Right lobe of liver (tissue), 6 donors: ENCODE results near the gene IFNA1. TPM values are rescaled to one million over a fixed set of nuclear protein-coding genes. Genes with fewer than 3 reads are reported as not detected.
"Not testable (repeated sequence)": the region's sequence is repeated elsewhere in the genome, so short reads cannot be mapped to it uniquely, and the experiment has no call there.

Experiments used
- ATAC-seq, 4 donors: fragments of 200-7000 bp; cut with Tn5 transposase; one replicate each; pipeline ENCODE4 v1.9.1; 2020; ENCODE audit warnings: mild to moderate bottlenecking in 4 of 4, moderate library complexity in 4 of 4
- DNase-seq, 3 donors: peaks; one replicate each; pipeline ENCODE4 v3.0.0-alpha.2; 2020
- H3K27ac ChIP-seq, 3 donors: fragments of 200-600 bp; one replicate each; pipeline ENCODE4 v1.8.0; 2022
- H3K27me3 ChIP-seq, 2 donors: fragments of 200-600 bp; one replicate each; pipeline ENCODE4 v1.8.0; 2022
- H3K36me3 ChIP-seq, 4 donors: fragments of 200-600 bp; sonication (generic) in 1 of 4; one replicate each; pipeline versions ENCODE4 v1.5.1 to v1.8.0; 2017 to 2022; ENCODE audit warnings: control low read depth in 1 of 4
- H3K4me1 ChIP-seq, 4 donors: fragments of 200-600 bp; sonication (generic) in 1 of 4; one replicate each; pipeline versions ENCODE4 v1.5.1 to v1.8.0; 2017 to 2022; ENCODE audit warnings: control low read depth in 1 of 4
- H3K4me3 ChIP-seq, 3 donors: fragments of 200-600 bp; one replicate each; pipeline ENCODE4 v1.8.0; 2022
- H3K9me3 ChIP-seq, 4 donors: fragments of 200-600 bp; sonication (generic) in 1 of 4; one replicate each; pipeline versions ENCODE4 v1.5.1 to v1.8.0; 2017 to 2022; ENCODE audit warnings: control low read depth in 1 of 4
- POLR2A ChIP-seq: fragments of 450-650 bp; IDR thresholded peaks from one replicate; pipeline ENCODE4 v1.6.1; 2017; ENCODE audit warnings: antibody characterized with exemption, mild to moderate bottlenecking
- WGBS: methylation state at CpG from one replicate; pipeline ENCODE4 v1.1.6; 2018; ENCODE audit warnings: low coverage, low lambda C conversion rate; ENCODE audit not compliant: insufficient coverage; ENCODE audit errors: missing lambda C conversion rate; 5-methylcytosine and 5-hydroxymethylcytosine counted together
- intact Hi-C, 2 donors: fragments of 100-400 bp; cut with DNase I; formaldehyde crosslinking; loops; one replicate each; pipeline versions ENCODE4 v1.11.2 to v1.14.1; 2022
- total RNA-seq, 6 experiments: library from RNA; depleted of rRNA in 2 of 6; stranded (reverse); fragments of >200 nt in 2 of 6; fragmentation: NEBNext Ultra II Directional in 3 of 6; extraction: Animal tissue kit (Norgen Biotek cat#: 25700) in 3 of 6; gene quantifications; one replicate each; pipeline versions ENCODE4 v1.1.0 to v1.2.4, GENCODE V29; 2016 to 2023
- TF ChIP-seq, protein P1 (sequence below), 4 donors: fragments of 200-600 bp in 3 of 4; fragments of 450-650 bp in 1 of 4; IDR thresholded peaks; one replicate each; pipeline versions ENCODE4 v1.5.1 to v1.8.0; 2016 to 2022; ENCODE audit warnings: antibody characterized with exemption in 4 of 4, mild to moderate bottlenecking in 2 of 4
- donor health status: DM: no; HTN: yes; CAD: no.
- donor health status: DM: no; HTN: no; CAD: no.
- donor health status: DM: no; HTN: no; CAD: no.
- donor health status: DM: no; HTN: yes; CAD: no.
- donor health status: DM: no; HTN: yes; CAD: no.

IFNA1 gene
- total RNA-seq, 6 experiments from 2014 or later = not detected

DNA sequence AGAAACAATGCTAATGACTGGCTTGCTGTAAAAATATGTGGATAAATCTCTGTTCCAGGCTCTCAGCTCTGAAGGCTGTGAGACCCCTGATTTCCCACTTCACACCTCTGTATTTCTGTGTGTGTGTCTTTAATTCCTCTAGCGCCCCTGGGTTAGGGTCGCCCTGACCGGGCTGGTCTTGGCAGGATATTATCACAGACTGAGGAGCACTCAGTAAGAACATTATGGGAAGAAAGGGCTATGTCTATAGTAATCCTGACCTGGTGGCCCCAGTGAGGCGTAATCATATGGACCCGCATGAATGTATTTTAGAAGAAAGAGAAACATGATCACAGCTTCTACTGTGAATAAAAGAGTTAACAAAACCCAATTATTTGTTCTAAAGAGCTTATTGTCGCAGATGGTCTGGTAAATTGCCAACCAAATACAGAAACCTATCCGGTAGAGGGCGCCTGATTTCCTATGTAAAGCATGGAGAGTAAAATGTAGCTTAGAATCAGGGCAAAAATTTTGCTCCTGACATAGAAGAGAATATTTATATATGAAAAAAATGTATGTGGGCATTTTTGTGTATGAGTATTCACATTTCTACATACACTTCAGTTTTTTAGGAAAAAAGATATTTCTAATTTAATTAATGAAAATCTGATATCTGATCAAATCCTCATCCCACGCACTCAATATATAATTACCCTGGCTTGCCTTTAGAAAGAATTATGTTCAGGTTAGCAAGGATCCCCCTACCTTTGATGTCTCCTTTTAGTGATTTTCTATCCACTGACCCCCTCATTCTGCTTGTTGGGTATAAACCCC lies 5.8 kb upstream of the IFNA1 start:
- Histone ChIP-seq H3K27me3 (no peaks in the 10 kb centered on the region), H3K4me3 (no peak overlapping the region), H3K9me3 (no peaks in the 10 kb centered on the region), H3K4me1 (no peaks in the 10 kb centered on the region), H3K36me3 (no peaks in the 10 kb centered on the region), H3K27ac (no peak overlapping the region)
- DNase-seq (peak in 1 of 3 donors; percentile 52), ATAC-seq (peak in 3 of 4 donors; percentile 57 to 66 (median 60))
- no peak for TF ChIP-seq POLR2A
- TF ChIP-seq, protein P1, sequence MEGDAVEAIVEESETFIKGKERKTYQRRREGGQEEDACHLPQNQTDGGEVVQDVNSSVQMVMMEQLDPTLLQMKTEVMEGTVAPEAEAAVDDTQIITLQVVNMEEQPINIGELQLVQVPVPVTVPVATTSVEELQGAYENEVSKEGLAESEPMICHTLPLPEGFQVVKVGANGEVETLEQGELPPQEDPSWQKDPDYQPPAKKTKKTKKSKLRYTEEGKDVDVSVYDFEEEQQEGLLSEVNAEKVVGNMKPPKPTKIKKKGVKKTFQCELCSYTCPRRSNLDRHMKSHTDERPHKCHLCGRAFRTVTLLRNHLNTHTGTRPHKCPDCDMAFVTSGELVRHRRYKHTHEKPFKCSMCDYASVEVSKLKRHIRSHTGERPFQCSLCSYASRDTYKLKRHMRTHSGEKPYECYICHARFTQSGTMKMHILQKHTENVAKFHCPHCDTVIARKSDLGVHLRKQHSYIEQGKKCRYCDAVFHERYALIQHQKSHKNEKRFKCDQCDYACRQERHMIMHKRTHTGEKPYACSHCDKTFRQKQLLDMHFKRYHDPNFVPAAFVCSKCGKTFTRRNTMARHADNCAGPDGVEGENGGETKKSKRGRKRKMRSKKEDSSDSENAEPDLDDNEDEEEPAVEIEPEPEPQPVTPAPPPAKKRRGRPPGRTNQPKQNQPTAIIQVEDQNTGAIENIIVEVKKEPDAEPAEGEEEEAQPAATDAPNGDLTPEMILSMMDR (IDR thresholded peaks at IDR 0.05) = peak; percentile 32 to 61 (median 48)
- intact Hi-C loops = no loop called here
- WGBS = 41% methylated on average over 9 of the region's 9 CpGs

DNA sequence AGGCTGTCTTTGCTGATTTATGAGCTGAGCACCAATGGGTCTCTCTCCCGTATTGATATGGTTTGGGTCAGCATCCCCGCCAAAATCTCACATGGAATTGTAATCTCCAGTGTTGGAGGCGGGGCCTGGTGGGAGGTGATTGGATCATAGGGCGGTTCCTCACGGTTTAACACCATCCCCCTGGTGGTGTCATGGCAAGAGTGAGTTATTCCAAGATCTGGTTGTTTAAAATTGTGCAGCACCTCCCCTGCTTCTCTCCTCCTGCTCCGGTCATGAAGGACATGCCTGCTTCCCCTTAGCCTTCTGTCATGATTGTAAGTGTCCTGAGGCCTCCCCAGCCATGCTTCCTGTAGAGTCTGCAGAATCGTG lies 5.2 kb upstream of the IFNA1 start:
- H3K36me3 ChIP-seq, intact Hi-C loops, H3K27me3 ChIP-seq, H3K4me3 ChIP-seq, DNase-seq, H3K9me3 ChIP-seq, H3K4me1 ChIP-seq, ATAC-seq, H3K27ac ChIP-seq: not testable (repeated sequence)
- 33% methylated on average over 7 of the region's 7 CpGs for WGBS

DNA sequence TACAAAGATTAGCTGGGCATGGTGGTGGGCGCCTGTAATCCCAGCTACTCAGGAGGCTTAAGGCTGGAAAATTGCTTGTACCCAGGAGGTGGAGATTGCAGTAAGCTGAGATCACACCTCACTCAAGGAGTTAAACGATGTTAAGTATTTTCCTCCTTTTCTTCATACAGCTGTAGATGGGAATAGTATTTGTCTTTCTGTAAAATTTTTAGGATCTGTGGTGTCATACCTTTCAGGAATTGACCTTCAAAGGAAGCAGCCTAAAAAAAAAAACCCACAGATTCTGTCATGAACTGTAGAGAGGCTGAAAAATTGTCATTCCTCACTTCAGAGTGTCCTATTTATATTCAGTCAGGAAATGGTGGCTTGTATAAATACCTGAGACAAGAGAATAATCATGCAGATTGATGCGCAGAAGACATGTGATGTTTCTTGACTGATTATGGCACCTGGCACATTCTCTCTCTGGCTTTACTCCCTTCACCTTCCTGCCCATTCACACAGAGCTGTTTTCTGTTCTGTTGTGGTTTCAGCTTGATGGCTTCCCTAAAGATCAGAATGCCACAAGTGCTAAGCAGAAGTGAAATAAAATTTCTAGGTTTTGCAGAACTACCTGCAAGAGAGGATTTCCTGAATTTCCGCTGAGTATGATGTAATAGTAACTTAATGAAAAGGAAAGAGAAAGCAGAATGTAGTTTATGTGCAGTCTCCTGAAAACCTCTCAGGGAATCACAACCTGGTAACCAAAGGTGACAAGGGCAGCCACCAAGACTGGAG lies 3.8 kb downstream of the IFNA1 start:
- ATAC-seq (peak in 3 of 4 donors; percentile 28 to 40 (median 28)), DNase-seq (no peak)
- TF ChIP-seq, protein P1 (IDR thresholded peaks at IDR 0.05) = no peak
- no peak for TF ChIP-seq POLR2A
- intact Hi-C loops = no loop called here
- Histone ChIP-seq H3K4me3 (no peak overlapping the region), H3K4me1 (no peaks in the 10 kb centered on the region), H3K9me3 (no peaks in the 10 kb centered on the region), H3K36me3 (no peaks in the 10 kb centered on the region), H3K27me3 (no peaks in the 10 kb centered on the region), H3K27ac (no peak overlapping the region)
- WGBS = 68% methylated on average over 4 of the region's 4 CpGs

DNA sequence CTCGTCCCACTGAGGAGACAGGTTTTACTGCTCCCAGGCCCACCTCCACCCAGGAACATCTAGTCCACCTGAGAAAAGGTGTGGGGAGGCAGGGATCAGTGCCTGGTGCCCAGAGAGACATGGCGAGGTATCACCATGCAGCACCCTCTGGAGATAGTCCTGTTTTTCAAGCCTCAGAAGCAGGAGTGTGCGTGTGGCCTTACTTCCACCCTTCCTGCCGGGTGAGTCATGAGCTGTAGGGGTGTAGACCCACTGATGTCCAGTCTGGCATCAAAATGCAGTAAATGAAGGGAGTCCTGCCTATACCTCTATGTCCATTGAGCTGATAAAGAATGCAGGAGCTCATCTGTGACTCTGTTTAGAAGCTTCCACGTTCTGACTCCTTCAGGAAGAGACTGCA lies 9.1 kb downstream of the IFNA1 start:
- intact Hi-C loops, DNase-seq, H3K27ac ChIP-seq, H3K27me3 ChIP-seq, H3K4me1 ChIP-seq, ATAC-seq, H3K9me3 ChIP-seq, H3K36me3 ChIP-seq, H3K4me3 ChIP-seq: not testable (repeated sequence)
- 54% methylated on average over 2 of the region's 5 CpGs for WGBS

DNA sequence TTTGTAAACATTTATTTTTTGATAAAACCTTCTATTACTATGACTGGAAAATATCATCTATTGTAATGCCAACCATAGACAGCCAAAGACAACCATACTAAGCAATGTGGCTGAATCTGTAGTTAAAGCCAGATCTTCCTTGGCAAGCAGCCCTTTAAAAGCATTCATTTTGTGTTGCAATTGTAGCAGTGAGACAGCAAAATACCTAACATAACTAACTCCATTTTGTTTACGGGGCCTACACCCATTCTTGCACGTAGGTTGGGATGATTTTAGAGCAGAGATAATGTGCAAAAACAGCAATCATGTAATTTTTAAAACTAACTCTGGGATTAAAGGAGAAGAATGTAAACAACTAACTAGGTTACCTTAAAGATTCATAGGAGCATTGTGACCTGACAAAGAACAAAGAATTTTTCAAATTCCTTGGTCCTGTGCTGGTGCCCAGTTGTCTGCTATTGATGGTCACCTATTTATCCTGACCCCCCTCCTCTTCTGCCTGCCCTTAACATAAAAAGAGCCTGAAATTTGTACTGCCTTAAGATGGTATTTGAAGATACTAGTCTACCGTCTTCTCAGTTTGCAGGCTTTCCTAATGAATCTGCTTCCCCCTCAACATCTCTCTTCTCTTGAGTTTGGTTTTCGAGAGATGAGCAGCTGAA lies 10.6 kb downstream of the IFNA1 start:
- Histone ChIP-seq H3K27me3 (no peaks in the 10 kb centered on the region), H3K27ac (no peak overlapping the region), H3K9me3 (no peaks in the 10 kb centered on the region), H3K4me1 (no peaks in the 10 kb centered on the region), H3K36me3 (no peaks in the 10 kb centered on the region), H3K4me3 (no peak overlapping the region)
- WGBS = 46% methylated on average over 4 of the region's 4 CpGs
- TF ChIP-seq, protein P1 (IDR thresholded peaks at IDR 0.05) = no peak
- no peak for TF ChIP-seq POLR2A
- intact Hi-C loops = no loop called here
- DNase-seq (no peak), ATAC-seq (no peak)
